Smooth muscle cell (in vitro differentiated cells): ENCODE measurements around the gene JUP. TPM values are rescaled to one million over a fixed set of nuclear protein-coding genes. Genes with fewer than 3 reads are reported as not detected.

Source experiments
- DNase-seq: peaks from one replicate; lab custom pipeline; 2025; ENCODE audit not compliant: unreplicated experiment; lab: John Stamatoyannopoulos, UW
- H2AFZ ChIP-seq: fragments of 200-600 bp; sonication (generic); 2 replicates; pipeline ENCODE4 v1.6.0; 2016; ENCODE audit warnings: antibody characterized with exemption, low read depth, mild to moderate bottlenecking
- H3F3A ChIP-seq: fragments of 200-600 bp; sonication (generic); 2 replicates; pipeline ENCODE4 v1.6.0; 2017; ENCODE audit warnings: antibody characterized with exemption, low read depth
- H3K27ac ChIP-seq: fragments of 200-600 bp; sonication (generic); 2 replicates; pipeline ENCODE4 v1.5.1; 2016; ENCODE audit warnings: low read depth, mild to moderate bottlenecking
- H3K27me3 ChIP-seq: fragments of 200-600 bp; sonication (generic); 2 replicates; pipeline ENCODE4 v1.6.1; 2016; ENCODE audit warnings: low read depth, mild to moderate bottlenecking
- H3K36me3 ChIP-seq: fragments of 200-600 bp; sonication (generic); 2 replicates; pipeline ENCODE4 v1.5.1; 2016; ENCODE audit warnings: low read depth
- H3K4me1 ChIP-seq: fragments of 200-600 bp; sonication (generic); 2 replicates; pipeline ENCODE4 v1.5.1; 2016; ENCODE audit warnings: low read depth
- H3K4me2 ChIP-seq: fragments of 200-600 bp; sonication (generic); 2 replicates; pipeline ENCODE4 v1.6.0; 2016; ENCODE audit warnings: mild to moderate bottlenecking
- H3K4me3 ChIP-seq: fragments of 200-600 bp; sonication (generic); 2 replicates; pipeline ENCODE4 v1.5.1; 2016; ENCODE audit warnings: mild to moderate bottlenecking
- H3K79me2 ChIP-seq: fragments of 200-600 bp; sonication (generic); 2 replicates; pipeline ENCODE4 v1.6.0; 2016; ENCODE audit warnings: low read depth, mild to moderate bottlenecking
- H3K9ac ChIP-seq: fragments of 200-600 bp; sonication (generic); 2 replicates; pipeline ENCODE4 v1.6.0; 2016; ENCODE audit warnings: low read depth
- H3K9me3 ChIP-seq: fragments of 200-600 bp; sonication (generic); replicated peaks from 2 replicates; pipeline ENCODE4 v1.5.1; 2016; ENCODE audit warnings: low read depth
- H4K20me1 ChIP-seq: fragments of 200-600 bp; sonication (generic); 2 replicates; pipeline ENCODE4 v1.6.0; 2016; ENCODE audit warnings: low read depth
- WGBS: methylation state at CpG from one replicate; pipeline ENCODE4 v1.1.7; 2016; ENCODE audit warnings: low lambda C conversion rate; 5-methylcytosine and 5-hydroxymethylcytosine counted together
- polyA plus RNA-seq: library from polyadenylated mRNA; unstranded; fragments of >200 nt; fragmentation: Nextera tagmentation; extraction: Ambion mirVana; gene quantifications from 2 replicates; pipeline ENCODE4 v1.2.1, GENCODE V29; 2016
- small RNA-seq: library from RNA; depleted of rRNA; stranded (forward); fragments of <200 nt; gene quantifications from one replicate; pipeline ENCODE3, GENCODE V24; 2014
- total RNA-seq: library from RNA; depleted of rRNA; stranded (reverse); fragments of >200 nt; gene quantifications from 2 replicates; pipeline ENCODE4 v1.2.3, GENCODE V29; 2014
- TF ChIP-seq, protein P1 (sequence below): fragments of 200-600 bp; sonication (generic); IDR thresholded peaks from 2 replicates; pipeline ENCODE4 v1.5.1; 2017; ENCODE audit warnings: borderline replicate concordance, mild to moderate bottlenecking, antibody characterized with exemption; ENCODE audit not compliant: insufficient read depth, poor library complexity, severe bottlenecking

JUP gene
- total and polyA plus RNA-seq, 2 experiments from 2014 or later: 124 to 238 TPM

DNA sequence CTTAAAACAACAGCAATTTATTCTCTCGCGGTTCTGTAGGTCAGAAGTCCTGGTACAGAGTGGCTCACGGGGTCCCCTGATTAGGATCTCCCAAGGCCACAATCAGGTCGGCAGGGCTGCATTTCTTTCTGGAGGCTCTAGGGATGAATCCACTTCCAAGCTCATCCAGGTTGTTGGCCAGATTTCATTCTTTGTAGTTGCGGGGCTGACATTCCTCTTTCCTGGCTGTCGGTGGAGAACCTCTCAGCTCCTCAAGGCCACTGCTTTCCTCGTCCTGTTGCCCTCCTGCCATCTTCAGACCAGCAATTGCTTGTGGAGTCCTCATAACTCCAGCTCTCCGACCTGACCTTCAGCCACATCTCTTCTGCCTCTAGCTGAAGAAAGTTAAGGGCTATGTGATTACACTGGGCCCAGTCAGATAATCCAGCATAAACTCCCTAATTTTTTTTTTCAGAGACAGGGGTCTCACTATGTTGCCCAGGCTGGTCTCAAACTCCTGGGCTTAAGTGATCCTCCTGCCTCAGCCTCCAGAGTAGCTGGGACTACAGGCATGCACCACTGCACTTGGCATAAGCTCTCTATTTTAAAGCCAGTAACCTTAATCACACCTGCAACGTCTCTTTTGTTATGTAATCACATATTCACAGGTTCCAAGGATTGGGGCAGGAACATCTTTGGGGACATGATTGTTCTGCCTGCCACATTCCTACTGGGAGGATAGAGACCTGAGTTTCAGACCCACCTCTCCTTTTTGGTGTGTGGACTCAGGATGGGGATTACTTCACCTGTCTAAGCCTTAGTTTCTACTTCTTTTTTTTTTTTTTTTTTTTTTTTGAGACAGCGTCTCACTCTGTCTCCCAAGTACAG is 78.5 kb downstream of the JUP start:
- no peak overlapping the region for H3K4me2 ChIP-seq
- H3K27me3 ChIP-seq: no peaks in the 10 kb centered on the region
- peaks cover 11% of the 10 kb centered on the region for H3K4me1 ChIP-seq
- H3K27ac ChIP-seq: no peak overlapping the region
- no peak overlapping the region for H3K9ac ChIP-seq
- DNase-seq: no peak
- H2AFZ ChIP-seq: no peak overlapping the region
- TF ChIP-seq, protein P1, sequence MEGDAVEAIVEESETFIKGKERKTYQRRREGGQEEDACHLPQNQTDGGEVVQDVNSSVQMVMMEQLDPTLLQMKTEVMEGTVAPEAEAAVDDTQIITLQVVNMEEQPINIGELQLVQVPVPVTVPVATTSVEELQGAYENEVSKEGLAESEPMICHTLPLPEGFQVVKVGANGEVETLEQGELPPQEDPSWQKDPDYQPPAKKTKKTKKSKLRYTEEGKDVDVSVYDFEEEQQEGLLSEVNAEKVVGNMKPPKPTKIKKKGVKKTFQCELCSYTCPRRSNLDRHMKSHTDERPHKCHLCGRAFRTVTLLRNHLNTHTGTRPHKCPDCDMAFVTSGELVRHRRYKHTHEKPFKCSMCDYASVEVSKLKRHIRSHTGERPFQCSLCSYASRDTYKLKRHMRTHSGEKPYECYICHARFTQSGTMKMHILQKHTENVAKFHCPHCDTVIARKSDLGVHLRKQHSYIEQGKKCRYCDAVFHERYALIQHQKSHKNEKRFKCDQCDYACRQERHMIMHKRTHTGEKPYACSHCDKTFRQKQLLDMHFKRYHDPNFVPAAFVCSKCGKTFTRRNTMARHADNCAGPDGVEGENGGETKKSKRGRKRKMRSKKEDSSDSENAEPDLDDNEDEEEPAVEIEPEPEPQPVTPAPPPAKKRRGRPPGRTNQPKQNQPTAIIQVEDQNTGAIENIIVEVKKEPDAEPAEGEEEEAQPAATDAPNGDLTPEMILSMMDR: no peak
- no peaks in the 10 kb centered on the region for H3K9me3 ChIP-seq
- no peaks in the 10 kb centered on the region for H3K36me3 ChIP-seq
- H4K20me1 ChIP-seq: no peaks in the 10 kb centered on the region
- peaks cover 3% of the 10 kb centered on the region for H3F3A ChIP-seq
- no peaks in the 10 kb centered on the region for H3K79me2 ChIP-seq
- no peak overlapping the region for H3K4me3 ChIP-seq
- 73% methylated on average over 10 of the region's 10 CpGs for WGBS

DNA sequence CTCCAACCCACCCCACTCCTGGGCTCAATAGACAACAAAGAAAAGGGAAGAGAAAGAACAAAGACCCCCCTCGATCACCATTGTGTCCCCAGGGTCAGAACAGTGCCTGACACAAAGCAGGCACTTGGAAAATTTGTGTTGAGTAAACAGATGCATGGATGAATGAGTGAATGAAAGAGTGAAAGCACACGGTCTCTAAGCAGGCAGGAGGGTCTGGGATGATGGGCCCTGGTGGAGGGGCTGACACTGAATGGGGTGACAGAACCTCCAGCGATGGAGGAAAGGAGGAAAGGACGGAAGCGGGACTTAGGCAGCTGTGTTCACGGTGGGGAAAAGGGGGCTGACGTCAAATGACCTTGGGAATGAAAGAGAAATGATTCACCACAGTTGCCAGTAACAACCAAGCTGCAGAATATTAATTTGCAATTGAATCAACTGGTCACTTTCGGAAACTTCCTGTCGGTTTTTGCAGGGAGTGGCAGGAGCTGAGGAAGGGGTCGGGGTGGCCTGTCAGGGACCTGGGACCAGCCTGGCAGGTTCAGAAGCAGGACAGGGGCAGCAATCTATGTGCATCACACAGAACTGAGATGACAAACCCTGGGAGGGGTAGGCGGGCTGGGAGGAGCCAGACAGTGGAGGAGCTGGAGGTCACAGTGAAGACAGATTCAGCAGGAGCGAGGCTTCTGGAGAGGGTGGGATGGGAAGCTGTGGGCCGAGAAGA is 81.1 kb downstream of the JUP start:
- peak overlapping the region; percentile 45 for H3K4me2 ChIP-seq
- H3K4me3 ChIP-seq: no peak overlapping the region
- H4K20me1 ChIP-seq: no peaks in the 10 kb centered on the region
- peak overlapping the region; percentile 32 for H3K27ac ChIP-seq
- no peak for DNase-seq
- H3K9ac ChIP-seq: no peak overlapping the region
- no peaks in the 10 kb centered on the region for H3K79me2 ChIP-seq
- H3K4me1 ChIP-seq: peaks cover 11% of the 10 kb centered on the region
- H3K27me3 ChIP-seq: no peaks in the 10 kb centered on the region
- WGBS: 32% methylated on average over 13 of the region's 13 CpGs
- H3F3A ChIP-seq: peaks cover 3% of the 10 kb centered on the region
- peak overlapping the region; percentile 51 for H2AFZ ChIP-seq
- TF ChIP-seq, protein P1: no peak
- H3K9me3 ChIP-seq: no peaks in the 10 kb centered on the region
- H3K36me3 ChIP-seq: no peaks in the 10 kb centered on the region

Small RNA genes within 50 kb of the gene (small RNA-seq; reads per million reads assigned to genes)
- gene RN7SL399P (not detected), gene RNA5SP442 (0.34 reads per million, percentile 9 among the genes with 10 or more reads in this experiment)

Other genes starting within 250 kb of the JUP start
- 0.22 and 1.3 TPM in 2 replicates for gene KRT9, start 214.7 kb downstream of the JUP start, total RNA-seq
- gene KRT9, start 214.7 kb downstream of the JUP start, polyA plus RNA-seq: not detected in 2 replicates
- 235 and 348 TPM in 2 replicates for gene KRT14, start 199.8 kb downstream of the JUP start, total RNA-seq
- gene KRT14, start 199.8 kb downstream of the JUP start, polyA plus RNA-seq: 193 and 492 TPM in 2 replicates
- gene KRT16, start 173.9 kb downstream of the JUP start, total RNA-seq: 404 and 521 TPM in 2 replicates
- gene KRT16, start 173.9 kb downstream of the JUP start, polyA plus RNA-seq: 304 and 399 TPM in 2 replicates
- 1,301 and 1,591 TPM in 2 replicates for gene KRT17, start 162.1 kb downstream of the JUP start, total RNA-seq
- 869 and 2,544 TPM in 2 replicates for gene KRT17, start 162.1 kb downstream of the JUP start, polyA plus RNA-seq
- gene EIF1, start 97.8 kb downstream of the JUP start, total RNA-seq: 300 and 360 TPM in 2 replicates
- 1,301 and 1,372 TPM in 2 replicates for gene EIF1, start 97.8 kb downstream of the JUP start, polyA plus RNA-seq
- not detected in 2 replicates for gene GAST, start 74.4 kb downstream of the JUP start, total RNA-seq
- 1.2 TPM in 1 of 2 replicates, not detected in the other for gene GAST, start 74.4 kb downstream of the JUP start, polyA plus RNA-seq
- 0.04 and 0.36 TPM in 2 replicates for gene HAP1, start 52.1 kb downstream of the JUP start, total RNA-seq
- gene HAP1, start 52.1 kb downstream of the JUP start, polyA plus RNA-seq: 0.54 and 0.73 TPM in 2 replicates
- 77.4 and 98.6 TPM in 2 replicates for gene P3H4, start 25.2 kb upstream of the JUP start, total RNA-seq
- gene P3H4, start 25.2 kb upstream of the JUP start, polyA plus RNA-seq: 149 and 186 TPM in 2 replicates
- gene FKBP10, start 26.3 kb upstream of the JUP start, total RNA-seq: 603 and 724 TPM in 2 replicates
- gene FKBP10, start 26.3 kb upstream of the JUP start, polyA plus RNA-seq: 253 and 289 TPM in 2 replicates
- 38.4 and 46.8 TPM in 2 replicates for gene NT5C3B, start 49.5 kb upstream of the JUP start, total RNA-seq
- 72.2 and 76.3 TPM in 2 replicates for gene NT5C3B, start 49.5 kb upstream of the JUP start, polyA plus RNA-seq
- not detected in 2 replicates for gene KLHL10, start 51.1 kb upstream of the JUP start, total RNA-seq
- not detected in 2 replicates for gene KLHL10, start 51.1 kb upstream of the JUP start, polyA plus RNA-seq
- 23.8 and 29.2 TPM in 2 replicates for gene KLHL11, start 78.7 kb upstream of the JUP start, total RNA-seq
- gene KLHL11, start 78.7 kb upstream of the JUP start, polyA plus RNA-seq: 7.9 and 10.0 TPM in 2 replicates
- gene ACLY, start 132.2 kb upstream of the JUP start, total RNA-seq: 188 and 217 TPM in 2 replicates
- 119 and 172 TPM in 2 replicates for gene ACLY, start 132.2 kb upstream of the JUP start, polyA plus RNA-seq
- 1.5 and 1.7 TPM in 2 replicates for gene ODAD4, start 143.9 kb upstream of the JUP start, total RNA-seq
- 3.2 and 3.9 TPM in 2 replicates for gene ODAD4, start 143.9 kb upstream of the JUP start, polyA plus RNA-seq
- 28.5 and 34.7 TPM in 2 replicates for gene CNP, start 180.1 kb upstream of the JUP start, total RNA-seq
- 60.1 and 63.0 TPM in 2 replicates for gene CNP, start 180.1 kb upstream of the JUP start, polyA plus RNA-seq
- gene DNAJC7, start 230.7 kb upstream of the JUP start, total RNA-seq: 44.5 and 69.5 TPM in 2 replicates
- gene DNAJC7, start 230.7 kb upstream of the JUP start, polyA plus RNA-seq: 44.7 and 61.5 TPM in 2 replicates
- gene NKIRAS2, start 233.4 kb upstream of the JUP start, total RNA-seq: 21.3 and 41.3 TPM in 2 replicates
- gene NKIRAS2, start 233.4 kb upstream of the JUP start, polyA plus RNA-seq: 50.1 and 54.4 TPM in 2 replicates